Astrocyte of the cerebellum (primary cell): ENCODE results near the gene XRN2.

Experiments
- DNase-seq: peaks from one replicate; pipeline ENCODE4 v3.0.0-alpha.2; 2011; ENCODE audit warnings: low read depth
- H3K4me3 ChIP-seq: 2 replicates; pipeline ENCODE4 v1.5.1; 2011; ENCODE audit warnings: mild to moderate bottlenecking, low read depth, low read length, moderate library complexity
- in situ Hi-C: cut with HindIII; loops from 2 replicates; pipeline ENCODE4 v1.10.0; 2017; ENCODE audit warnings: low sequenced_read_pairs
- TF ChIP-seq, protein P1 (sequence below): IDR thresholded peaks from 2 replicates; pipeline ENCODE4 v1.5.1; 2012; ENCODE audit warnings: low read length, low read depth, moderate library complexity, mild to moderate bottlenecking; ENCODE audit errors: missing control alignments

XRN2 gene

GRCh38 chr20:21325296-21325695 is 22.2 kb downstream of the XRN2 start:
- in situ Hi-C loops = no loop called here
- no peak for DNase-seq
- TF ChIP-seq, protein P1, sequence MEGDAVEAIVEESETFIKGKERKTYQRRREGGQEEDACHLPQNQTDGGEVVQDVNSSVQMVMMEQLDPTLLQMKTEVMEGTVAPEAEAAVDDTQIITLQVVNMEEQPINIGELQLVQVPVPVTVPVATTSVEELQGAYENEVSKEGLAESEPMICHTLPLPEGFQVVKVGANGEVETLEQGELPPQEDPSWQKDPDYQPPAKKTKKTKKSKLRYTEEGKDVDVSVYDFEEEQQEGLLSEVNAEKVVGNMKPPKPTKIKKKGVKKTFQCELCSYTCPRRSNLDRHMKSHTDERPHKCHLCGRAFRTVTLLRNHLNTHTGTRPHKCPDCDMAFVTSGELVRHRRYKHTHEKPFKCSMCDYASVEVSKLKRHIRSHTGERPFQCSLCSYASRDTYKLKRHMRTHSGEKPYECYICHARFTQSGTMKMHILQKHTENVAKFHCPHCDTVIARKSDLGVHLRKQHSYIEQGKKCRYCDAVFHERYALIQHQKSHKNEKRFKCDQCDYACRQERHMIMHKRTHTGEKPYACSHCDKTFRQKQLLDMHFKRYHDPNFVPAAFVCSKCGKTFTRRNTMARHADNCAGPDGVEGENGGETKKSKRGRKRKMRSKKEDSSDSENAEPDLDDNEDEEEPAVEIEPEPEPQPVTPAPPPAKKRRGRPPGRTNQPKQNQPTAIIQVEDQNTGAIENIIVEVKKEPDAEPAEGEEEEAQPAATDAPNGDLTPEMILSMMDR = no peak
- no peak overlapping the region for H3K4me3 ChIP-seq

DNA sequence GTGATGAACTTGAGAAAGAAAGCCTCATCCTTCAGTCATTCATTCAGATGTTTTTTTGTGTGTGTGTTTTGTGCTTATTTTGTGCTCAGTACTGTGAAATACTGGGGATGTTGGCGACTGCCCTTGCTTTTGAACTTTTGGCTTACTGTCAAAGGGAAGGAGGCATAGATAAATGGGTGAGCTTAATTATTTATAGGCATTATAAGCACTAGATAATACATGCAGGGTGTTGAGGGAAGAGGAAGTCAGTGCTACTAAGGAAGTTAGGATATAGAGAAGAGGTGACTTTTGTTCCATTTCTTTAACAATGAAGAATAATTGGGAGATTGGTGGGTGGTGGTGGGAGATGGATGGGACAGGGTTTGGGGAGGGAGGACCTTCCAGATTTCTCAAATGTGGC is 23.6 kb downstream of the XRN2 start:
- no peak overlapping the region for H3K4me3 ChIP-seq
- TF ChIP-seq, protein P1 = no peak
- DNase-seq = no peak
- in situ Hi-C loops = no loop called here

DNA sequence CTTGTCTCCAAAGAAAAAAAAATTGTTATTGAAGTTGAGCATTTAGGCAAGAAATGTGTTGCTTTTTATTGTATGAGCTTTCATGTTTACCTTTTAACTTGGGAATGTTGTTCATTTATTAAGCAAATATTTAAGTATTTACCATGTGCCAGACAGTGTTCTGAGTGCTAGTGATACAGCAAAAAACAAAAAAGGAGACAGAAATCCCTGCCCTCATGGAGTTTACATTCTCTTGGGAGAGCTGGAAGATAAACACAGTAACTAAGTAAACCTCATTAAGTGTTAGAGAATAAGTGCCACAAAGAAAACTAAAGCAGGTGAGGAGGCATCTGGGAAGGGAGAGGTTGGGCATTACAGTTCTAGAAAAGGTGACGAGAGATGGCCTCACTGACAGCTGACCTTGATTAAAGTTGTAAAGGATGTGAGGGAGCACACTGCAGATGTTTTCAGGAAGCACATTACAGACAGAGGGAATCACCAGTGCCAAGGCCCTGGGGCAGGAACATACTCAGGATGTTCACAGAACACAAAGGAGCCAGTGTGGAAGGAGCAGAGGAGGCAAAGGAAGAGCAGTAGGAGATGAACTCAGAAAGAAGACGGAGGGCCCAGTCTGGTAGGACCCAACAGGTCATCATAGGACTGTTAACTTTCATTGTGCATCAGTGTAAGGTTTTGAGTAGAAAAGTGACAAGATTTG is 33.5 kb downstream of the XRN2 start:
- no peak overlapping the region for H3K4me3 ChIP-seq
- in situ Hi-C loops = no loop called here
- DNase-seq = no peak
- TF ChIP-seq, protein P1 = no peak

- in situ Hi-C loops = no loop called here
- DNase-seq = no peak
- TF ChIP-seq, protein P1 = no peak
- H3K4me3 ChIP-seq = no peak overlapping the region
Observed at GRCh38 chr20:21338291-21338690, 35.2 kb downstream of the XRN2 start.

GRCh38 chr20:21339499-21339898 is 36.4 kb downstream of the XRN2 start:
- DNase-seq = no peak
- in situ Hi-C loops = no loop called here
- TF ChIP-seq, protein P1 = no peak
- H3K4me3 ChIP-seq = no peak overlapping the region

GRCh38 chr20:21340991-21341697 is 38.0 kb downstream of the XRN2 start:
- in situ Hi-C loops = no loop called here
- H3K4me3 ChIP-seq = no peak overlapping the region
- TF ChIP-seq, protein P1 = no peak
- DNase-seq = no peak
